Neutrophil (primary cell): ENCODE data around the gene FAM237A.

Source experiments
- H3K27ac ChIP-seq: fragments of 200-600 bp; sonication (generic); 2 replicates; pipeline ENCODE4 v1.5.1; 2016; ENCODE audit warnings: mild to moderate bottlenecking, moderate library complexity
- H3K27me3 ChIP-seq: fragments of 200-600 bp; sonication (generic); 2 replicates; pipeline ENCODE4 v1.6.0; 2016; ENCODE audit warnings: mild to moderate bottlenecking
- H3K36me3 ChIP-seq: fragments of 200-600 bp; sonication (generic); 2 replicates; pipeline ENCODE4 v1.5.1; 2017
- H3K4me1 ChIP-seq, 2 experiments: fragments of 200-600 bp in 1 of 2; sonication (generic) in 1 of 2; 1 replicate in 1 of 2; 2 replicates in 1 of 2; pipeline versions ENCODE4 v1.5.1 to v1.6.1; 2013 to 2016; ENCODE audit warnings: low read depth in 1 of 2, low read length in 1 of 2, mild to moderate bottlenecking in 1 of 2, moderate library complexity in 1 of 2; ENCODE audit not compliant: control insufficient read depth in 1 of 2, insufficient read depth in 1 of 2
- H3K4me3 ChIP-seq, 2 experiments: fragments of 200-600 bp in 1 of 2; sonication (generic) in 1 of 2; 1 replicate in 1 of 2; 2 replicates in 1 of 2; pipeline ENCODE4 v1.5.1; 2013 to 2016; ENCODE audit warnings: low read depth in 1 of 2, low read length in 1 of 2, mild to moderate bottlenecking in 1 of 2, moderate library complexity in 1 of 2
- H3K9me3 ChIP-seq: fragments of 200-600 bp; sonication (generic); 2 replicates; pipeline ENCODE4 v1.5.1; 2016
- CTCF ChIP-seq: fragments of 200-600 bp; sonication (generic); IDR thresholded peaks from 2 replicates; pipeline ENCODE4 v1.5.1; 2016; ENCODE audit warnings: antibody characterized with exemption

Gene FAM237A

GRCh38 chr2:206647985-206648384 is 5.7 kb downstream of the FAM237A start:
- Histone ChIP-seq H3K27me3 (peaks cover 19% of the 10 kb centered on the region), H3K36me3 (no peaks in the 10 kb centered on the region), H3K4me1 (no peaks in the 10 kb centered on the region), H3K4me3 (no peak overlapping the region), H3K27ac (no peak overlapping the region), H3K9me3 (no peaks in the 10 kb centered on the region)
- no peak for TF ChIP-seq CTCF

- H3K9me3 ChIP-seq: no peaks in the 10 kb centered on the region
- H3K4me1 ChIP-seq: no peaks in the 10 kb centered on the region
- no peak overlapping the region for H3K4me3 ChIP-seq
- no peaks in the 10 kb centered on the region for H3K36me3 ChIP-seq
- no peaks in the 10 kb centered on the region for H3K27me3 ChIP-seq
- TF ChIP-seq CTCF: no peak
- H3K27ac ChIP-seq: no peak overlapping the region
Observed at GRCh38 chr2:206657087-206657486, 14.8 kb downstream of the FAM237A start.

GRCh38 chr2:206665251-206665650 is 23.0 kb downstream of the FAM237A start:
- Histone ChIP-seq H3K27ac (no peak overlapping the region), H3K36me3 (no peaks in the 10 kb centered on the region), H3K27me3 (no peaks in the 10 kb centered on the region), H3K4me3 (no peak overlapping the region), H3K9me3 (no peaks in the 10 kb centered on the region), H3K4me1 (no peaks in the 10 kb centered on the region)
- no peak for TF ChIP-seq CTCF

- Histone ChIP-seq H3K27ac (no peak overlapping the region), H3K4me3 (no peak overlapping the region), H3K27me3 (no peaks in the 10 kb centered on the region), H3K36me3 (no peaks in the 10 kb centered on the region), H3K4me1 (no peaks in the 10 kb centered on the region), H3K9me3 (no peaks in the 10 kb centered on the region)
- no peak for TF ChIP-seq CTCF
Observed at GRCh38 chr2:206670531-206671319, 28.4 kb downstream of the FAM237A start.

GRCh38 chr2:206683546-206683945 is 41.3 kb downstream of the FAM237A start:
- no peak for TF ChIP-seq CTCF
- Histone ChIP-seq H3K9me3 (no peaks in the 10 kb centered on the region), H3K36me3 (no peaks in the 10 kb centered on the region), H3K4me3 (no peak overlapping the region), H3K27me3 (no peaks in the 10 kb centered on the region), H3K4me1 (no peaks in the 10 kb centered on the region), H3K27ac (no peak overlapping the region)
